ENCODE data around the gene PIK3R5.

DNA sequence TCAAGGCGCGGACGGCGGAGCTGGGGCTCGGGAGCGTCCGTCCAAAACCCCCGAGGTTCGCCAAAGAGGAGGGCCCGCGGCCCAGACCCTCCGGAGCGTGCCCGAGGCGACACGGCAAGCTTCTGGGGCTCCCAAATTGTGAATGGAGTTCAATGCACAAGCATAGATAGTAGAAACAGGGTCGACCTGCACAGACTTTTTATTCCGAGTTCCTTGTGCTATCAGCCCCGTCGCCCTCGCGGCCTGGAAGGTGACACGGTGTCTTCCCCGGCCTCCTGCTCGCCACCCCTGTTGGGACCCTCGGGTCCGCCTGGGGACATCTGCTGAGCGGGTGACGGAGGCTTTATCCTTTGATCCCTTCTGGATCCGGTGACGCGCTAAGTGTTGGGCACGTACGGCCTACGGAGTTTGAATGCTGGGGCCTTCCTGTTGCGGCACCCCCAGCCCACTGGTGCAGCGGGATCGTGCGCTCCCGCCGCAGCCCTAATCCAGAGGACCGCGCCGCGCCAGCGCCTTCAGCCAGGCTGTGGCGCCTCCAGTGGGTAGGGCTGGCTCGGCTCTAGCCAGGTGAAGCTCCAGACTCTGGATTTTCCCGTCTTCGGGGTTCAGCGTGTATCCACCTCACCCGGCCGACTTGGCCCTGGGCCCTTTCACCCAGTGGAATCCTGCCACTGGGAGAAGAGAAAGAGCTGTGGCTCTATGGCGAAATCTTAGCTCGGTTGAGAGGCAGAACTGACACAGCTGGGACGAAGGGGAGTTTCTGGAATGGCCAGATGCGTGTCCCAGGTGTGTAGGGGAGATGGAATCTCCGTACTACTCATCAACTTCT lies 38.8 kb upstream of the PIK3R5 start:
- TF ChIP-seq, protein P1, sequence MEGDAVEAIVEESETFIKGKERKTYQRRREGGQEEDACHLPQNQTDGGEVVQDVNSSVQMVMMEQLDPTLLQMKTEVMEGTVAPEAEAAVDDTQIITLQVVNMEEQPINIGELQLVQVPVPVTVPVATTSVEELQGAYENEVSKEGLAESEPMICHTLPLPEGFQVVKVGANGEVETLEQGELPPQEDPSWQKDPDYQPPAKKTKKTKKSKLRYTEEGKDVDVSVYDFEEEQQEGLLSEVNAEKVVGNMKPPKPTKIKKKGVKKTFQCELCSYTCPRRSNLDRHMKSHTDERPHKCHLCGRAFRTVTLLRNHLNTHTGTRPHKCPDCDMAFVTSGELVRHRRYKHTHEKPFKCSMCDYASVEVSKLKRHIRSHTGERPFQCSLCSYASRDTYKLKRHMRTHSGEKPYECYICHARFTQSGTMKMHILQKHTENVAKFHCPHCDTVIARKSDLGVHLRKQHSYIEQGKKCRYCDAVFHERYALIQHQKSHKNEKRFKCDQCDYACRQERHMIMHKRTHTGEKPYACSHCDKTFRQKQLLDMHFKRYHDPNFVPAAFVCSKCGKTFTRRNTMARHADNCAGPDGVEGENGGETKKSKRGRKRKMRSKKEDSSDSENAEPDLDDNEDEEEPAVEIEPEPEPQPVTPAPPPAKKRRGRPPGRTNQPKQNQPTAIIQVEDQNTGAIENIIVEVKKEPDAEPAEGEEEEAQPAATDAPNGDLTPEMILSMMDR (IDR thresholded peaks at IDR 0.05; ENCODE audit: insufficient read depth, low read depth, low read length), result no peak
- peak; percentile 69 for TF ChIP-seq EZH2 (IDR thresholded peaks at IDR 0.05; ENCODE audit: insufficient read depth, low read length)

Data from astrocyte (in vitro differentiated cells and primary cell).